Stimulated activated CD4-positive, alpha-beta T cell treated with anti-CD3 and anti-CD28 coated beads, TNF-alpha, amount 100 ng/mL, for 4 hours (primary cell): ENCODE measurements around the gene CLIP2.
A peak's percentile ranks its signal among the peaks of the same experiment; 100 is the strongest.
"Not testable (repeated sequence)": the region's sequence is repeated elsewhere in the genome, so short reads cannot be mapped to it uniquely, and the experiment has no call there.

ENCODE experiments used
- DNase-seq, 3 experiments: peaks; one replicate each; pipeline ENCODE4 v3.0.0-alpha.2; 2020; ENCODE audit warnings: low read depth in 3 of 3

Gene CLIP2

GRCh38 chr7:74403521-74404387 is 114.5 kb downstream of the CLIP2 start:
- DNase-seq: no peak

GRCh38 chr7:74404388-74404700 is 115.1 kb downstream of the CLIP2 start:
- no peak for DNase-seq

- no peak for DNase-seq
Observed at GRCh38 chr7:74404741-74405140, 115.5 kb downstream of the CLIP2 start.

- no peak for DNase-seq
Observed at GRCh38 chr7:74405191-74405898, 116.1 kb downstream of the CLIP2 start.

GRCh38 chr7:74405899-74406512 is 116.8 kb downstream of the CLIP2 start:
- DNase-seq: no peak

GRCh38 chr7:74407958-74408357 is 118.8 kb downstream of the CLIP2 start:
- DNase-seq: no peak

GRCh38 chr7:74409571-74409970 is 120.4 kb downstream of the CLIP2 start:
- no peak for DNase-seq

GRCh38 chr7:74410772-74411171 is 121.6 kb downstream of the CLIP2 start:
- no peak for DNase-seq

- DNase-seq: not testable (repeated sequence)
Observed at GRCh38 chr7:74411571-74411970, 122.4 kb downstream of the CLIP2 start.

- no peak for DNase-seq
Observed at GRCh38 chr7:74412056-74412455, 122.8 kb downstream of the CLIP2 start.

- no peak for DNase-seq
Observed at GRCh38 chr7:74412603-74413002, 123.4 kb downstream of the CLIP2 start.

GRCh38 chr7:74414595-74415333 is 125.6 kb downstream of the CLIP2 start:
- not testable (repeated sequence) for DNase-seq

- DNase-seq: peak in 2 of 3 experiments; percentile 24 to 26
Observed at GRCh38 chr7:74417419-74417971, 128.3 kb downstream of the CLIP2 start.

- no peak for DNase-seq
Observed at GRCh38 chr7:74418076-74418475, 128.9 kb downstream of the CLIP2 start.

- DNase-seq: no peak
Observed at GRCh38 chr7:74418538-74418937, 129.3 kb downstream of the CLIP2 start.

GRCh38 chr7:74419232-74419631 is 130.0 kb downstream of the CLIP2 start:
- DNase-seq: not testable (repeated sequence)

GRCh38 chr7:74420006-74420405 is 130.8 kb downstream of the CLIP2 start:
- DNase-seq: no peak

GRCh38 chr7:74424291-74424880 is 135.2 kb downstream of the CLIP2 start:
- no peak for DNase-seq

GRCh38 chr7:74428023-74428422 is 138.8 kb downstream of the CLIP2 start:
- no peak for DNase-seq

GRCh38 chr7:74429153-74429747 is 140.0 kb downstream of the CLIP2 start:
- no peak for DNase-seq

- DNase-seq: not testable (repeated sequence)
Observed at GRCh38 chr7:74430409-74430808, 141.2 kb downstream of the CLIP2 start.
